NCI-H1092 (cell line): Measurements from ENCODE around the gene EFNA5.

Experiments
- DNase-seq: peaks from one replicate; lab custom pipeline; 2025; lab: John Stamatoyannopoulos, UW

EFNA5 gene

DNA sequence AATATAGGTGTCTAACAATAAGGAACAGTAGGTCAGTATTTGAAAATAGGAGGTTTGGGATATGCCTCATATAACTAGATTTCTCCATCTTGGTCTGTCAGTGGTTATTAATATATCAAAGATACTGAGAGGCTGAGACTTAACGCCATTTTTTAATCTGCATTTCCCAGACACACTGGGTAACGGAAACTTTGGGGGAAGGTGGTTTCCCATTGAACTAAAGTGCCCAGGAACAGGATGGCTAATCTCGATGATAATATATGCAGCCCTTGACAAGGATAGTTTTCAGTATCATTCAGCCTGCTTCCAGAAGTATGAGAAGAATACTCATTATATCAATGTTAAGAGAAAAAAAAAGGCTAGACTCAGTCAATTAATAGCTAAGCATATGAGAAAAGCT, 30.7 kb downstream of the EFNA5 start:
- DNase-seq, result no peak

DNA sequence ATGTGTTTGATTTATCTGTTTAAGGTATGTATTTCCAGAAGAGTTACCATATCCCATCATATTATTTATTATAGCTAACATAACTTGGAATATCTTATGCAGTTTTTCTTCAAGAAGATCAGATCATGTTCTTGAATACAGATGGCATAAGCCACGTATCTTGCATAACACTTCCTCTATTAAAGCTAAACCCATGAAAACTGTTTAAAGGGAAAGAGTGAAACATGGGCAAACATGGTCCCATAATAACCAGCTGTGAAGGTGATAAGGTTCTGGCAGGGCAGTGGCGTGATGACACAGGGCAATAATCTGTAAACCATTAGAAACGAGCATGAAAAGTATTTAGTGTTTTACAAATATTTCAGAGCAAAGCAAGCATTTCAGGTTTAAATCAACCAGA, 34.2 kb downstream of the EFNA5 start:
- DNase-seq, result no peak

DNA sequence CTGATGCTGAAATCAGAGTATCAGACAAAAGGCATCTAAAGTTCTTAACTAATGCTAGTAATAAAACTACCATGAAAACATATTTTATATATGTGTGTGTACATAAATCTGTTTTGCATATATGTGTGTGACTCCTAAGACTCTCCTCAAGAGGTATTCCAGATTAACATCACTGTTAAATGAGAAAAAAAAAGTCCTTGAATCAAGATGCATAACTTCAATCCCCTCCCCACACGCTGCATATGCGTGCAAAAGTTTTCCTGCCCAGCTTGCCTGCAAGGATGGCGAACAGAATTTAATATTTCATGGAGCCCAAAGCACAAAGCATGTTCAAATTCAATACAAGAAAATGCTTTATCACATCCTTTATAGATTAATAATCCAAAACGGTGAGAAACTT, 34.7 kb downstream of the EFNA5 start:
- no peak for DNase-seq

DNA sequence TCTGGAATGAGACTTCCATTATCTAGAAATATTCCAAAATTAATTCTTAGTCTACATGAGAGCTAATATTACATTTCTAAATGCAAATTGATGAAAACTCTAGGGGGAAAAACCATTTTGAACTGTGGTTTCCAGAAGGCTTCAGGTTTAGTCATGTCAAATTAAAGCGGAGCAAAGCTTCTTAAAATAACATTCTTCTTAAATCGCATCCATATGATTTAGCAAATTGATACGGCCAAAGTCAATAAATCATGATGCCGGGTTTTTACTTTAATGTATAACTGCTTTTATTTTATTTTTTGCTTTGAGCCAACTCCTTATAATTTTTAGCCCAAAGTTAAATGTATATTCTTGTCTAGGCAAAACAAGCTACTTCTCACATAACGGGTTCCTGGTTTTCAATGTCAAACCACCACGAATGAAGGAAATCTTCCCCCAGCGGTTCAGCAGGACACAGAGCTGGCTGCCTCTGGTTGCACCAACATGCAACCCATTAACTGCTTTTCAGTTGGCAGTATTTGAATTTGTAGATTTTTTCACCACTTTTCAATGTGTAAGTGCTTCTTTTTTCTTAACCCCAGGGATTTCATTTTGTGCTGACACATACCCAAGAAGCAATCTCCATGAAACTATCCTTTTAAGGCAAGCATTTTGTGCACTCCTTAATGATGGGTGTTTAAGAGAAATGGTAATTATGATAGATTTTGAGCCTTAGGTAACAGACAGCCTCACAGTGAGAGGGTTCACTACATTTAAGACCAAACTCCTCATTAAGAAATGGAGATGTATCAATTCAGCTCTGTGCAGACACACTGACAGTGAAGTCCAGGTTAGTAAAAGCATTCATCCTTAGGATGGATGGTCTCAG, 35.5 kb downstream of the EFNA5 start:
- DNase-seq, result no peak

DNA sequence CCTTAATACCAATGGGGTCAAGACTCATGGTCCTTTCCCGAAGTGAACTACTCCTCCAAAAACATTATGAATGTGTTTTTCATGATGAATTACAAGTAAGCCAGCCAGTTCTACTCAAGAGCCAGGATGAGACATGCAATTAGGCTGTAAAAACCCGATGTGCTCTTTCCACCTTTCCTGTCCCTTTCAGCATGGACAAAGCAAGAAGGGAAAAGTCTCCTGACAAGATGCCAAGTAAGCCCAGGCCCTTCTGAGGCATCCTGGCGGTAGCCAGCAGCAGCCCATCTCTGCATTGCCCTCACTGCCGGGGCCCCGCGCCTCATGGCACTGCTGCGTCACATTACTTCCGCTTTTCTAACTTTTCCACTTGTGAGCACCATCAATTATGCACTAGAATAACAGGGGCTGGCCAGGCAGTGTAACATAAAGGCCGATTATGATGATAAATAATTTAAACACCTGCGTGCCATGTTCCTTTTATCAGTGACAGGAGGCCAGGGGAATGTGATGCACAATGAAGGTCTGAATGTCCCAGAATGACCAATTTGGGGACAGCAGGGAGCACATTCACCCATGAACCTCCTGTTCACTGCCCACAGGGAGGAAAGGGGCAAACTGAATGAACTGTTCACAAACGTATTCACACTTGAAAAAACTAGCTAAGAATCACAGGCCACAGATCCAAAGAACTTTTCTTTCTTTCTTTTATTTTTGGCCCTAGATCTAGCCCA, 37.4 kb downstream of the EFNA5 start:
- no peak for DNase-seq

DNA sequence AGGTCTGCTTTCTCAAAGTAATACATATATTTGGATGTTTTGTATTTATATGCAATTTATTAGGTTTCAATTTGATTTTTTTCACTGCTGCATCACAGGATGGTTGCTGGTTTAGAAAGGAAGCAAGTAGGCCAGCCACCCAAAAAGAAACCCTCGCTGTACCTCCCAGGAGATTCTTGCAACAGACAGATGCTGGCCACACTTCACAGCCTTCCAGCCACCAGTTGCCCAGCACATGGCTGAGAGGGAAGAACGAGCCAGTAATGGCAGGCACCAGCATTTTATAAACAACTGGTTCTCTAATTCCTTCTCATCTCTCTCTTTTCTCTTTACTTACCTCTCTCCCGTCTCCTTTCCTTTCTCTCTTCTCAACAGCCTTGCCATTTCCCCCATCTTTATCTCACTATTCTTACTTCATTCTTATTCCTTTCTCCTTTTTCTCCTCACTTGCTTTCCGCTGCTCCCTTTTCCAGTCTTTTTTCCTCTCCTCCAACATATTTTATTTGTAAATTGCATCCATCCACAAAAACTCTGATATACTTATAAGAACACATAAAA, 38.9 kb downstream of the EFNA5 start:
- no peak for DNase-seq

DNA sequence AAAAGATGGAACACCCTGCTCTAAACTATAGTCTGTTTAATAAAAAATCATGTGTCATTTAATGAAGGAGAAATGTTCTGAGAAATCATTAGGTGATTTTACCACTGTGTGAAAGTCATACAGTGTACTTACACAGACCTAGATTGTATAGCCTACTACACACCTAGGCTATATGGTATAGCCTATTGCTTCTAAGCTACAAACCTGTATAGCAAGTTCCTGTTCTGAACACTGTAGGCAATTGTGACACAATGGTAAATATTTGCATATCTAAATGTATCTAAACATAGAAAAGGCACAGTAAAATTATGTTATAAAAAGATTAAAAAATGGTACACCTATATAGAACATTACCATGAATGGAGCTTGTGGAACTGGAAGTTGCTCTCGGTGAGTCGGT, 40.6 kb downstream of the EFNA5 start:
- no peak for DNase-seq

DNA sequence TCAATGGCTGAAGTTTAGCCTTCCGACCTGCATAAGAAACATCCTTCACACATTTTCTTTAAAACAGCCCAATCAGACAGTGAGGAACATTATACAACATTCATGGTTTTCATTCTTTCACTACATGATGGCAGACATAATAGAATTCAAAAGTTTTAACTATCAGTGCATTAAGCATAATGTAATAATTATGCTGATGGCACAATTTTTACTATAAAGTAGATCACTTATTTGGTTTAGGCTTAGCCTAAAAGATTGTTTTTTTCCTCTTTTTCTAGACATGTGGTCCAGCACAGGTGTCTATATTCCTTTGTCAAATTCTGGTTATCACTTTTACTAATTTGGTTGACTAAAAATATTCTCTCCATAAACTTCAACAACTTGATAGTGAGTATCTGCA, 46.5 kb downstream of the EFNA5 start:
- DNase-seq, result no peak

DNA sequence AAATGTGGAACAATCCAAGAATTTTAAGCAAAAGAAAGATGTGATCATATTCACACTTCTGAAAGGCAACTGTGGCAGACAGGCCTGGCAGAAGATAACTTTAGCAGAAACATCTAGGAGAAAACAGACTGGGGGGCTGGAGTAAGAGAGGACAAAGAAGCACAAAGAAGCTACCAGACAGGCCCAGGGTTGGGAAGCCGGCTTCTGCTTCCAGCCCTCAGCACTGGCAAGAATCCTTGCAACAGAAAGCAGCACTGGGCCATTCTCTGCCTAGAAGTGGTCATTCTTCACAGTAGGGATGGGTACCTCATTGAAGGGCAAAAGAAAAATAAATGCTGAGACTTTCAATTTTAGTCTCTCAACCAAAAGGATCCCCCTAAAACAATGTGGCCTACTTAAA, 49.6 kb downstream of the EFNA5 start:
- DNase-seq, result no peak

DNA sequence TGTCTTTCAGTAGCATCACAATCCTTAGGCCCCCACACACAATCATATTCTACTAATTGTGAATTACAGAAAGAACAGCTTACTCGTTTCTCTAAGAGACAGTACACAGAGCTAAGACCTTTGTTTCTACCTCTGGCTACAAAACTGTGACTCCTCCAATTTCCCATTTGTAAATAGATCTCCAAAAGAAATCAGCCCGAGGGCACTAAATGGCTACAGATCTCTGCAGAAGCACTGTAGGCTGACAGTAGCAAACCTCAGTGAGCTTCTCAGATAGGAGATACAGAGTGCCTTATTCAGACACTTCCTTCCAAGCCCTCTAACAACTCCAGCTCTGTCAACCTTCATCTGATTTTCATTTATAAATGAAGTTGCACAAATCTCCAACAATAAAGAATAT, 51.0 kb downstream of the EFNA5 start:
- DNase-seq, result no peak

DNA sequence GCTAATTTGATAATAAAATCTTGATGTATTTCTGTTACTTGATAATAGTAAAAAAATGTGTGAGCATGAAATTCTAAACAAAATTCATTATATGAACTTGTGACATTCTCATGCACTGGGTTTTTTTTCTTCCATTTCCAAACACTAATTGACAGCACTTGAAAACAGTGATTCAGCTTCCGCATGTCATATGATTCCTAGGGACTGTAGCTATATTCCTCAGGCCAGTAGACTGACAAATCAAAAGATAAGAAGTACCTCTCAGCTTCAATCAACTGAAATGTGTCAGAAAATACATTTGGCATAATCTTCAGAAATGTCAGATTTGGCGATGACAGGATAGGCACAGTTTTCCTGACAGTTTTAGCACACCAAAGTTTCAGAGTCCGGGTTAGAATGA, 52.5 kb downstream of the EFNA5 start:
- DNase-seq, result no peak

DNA sequence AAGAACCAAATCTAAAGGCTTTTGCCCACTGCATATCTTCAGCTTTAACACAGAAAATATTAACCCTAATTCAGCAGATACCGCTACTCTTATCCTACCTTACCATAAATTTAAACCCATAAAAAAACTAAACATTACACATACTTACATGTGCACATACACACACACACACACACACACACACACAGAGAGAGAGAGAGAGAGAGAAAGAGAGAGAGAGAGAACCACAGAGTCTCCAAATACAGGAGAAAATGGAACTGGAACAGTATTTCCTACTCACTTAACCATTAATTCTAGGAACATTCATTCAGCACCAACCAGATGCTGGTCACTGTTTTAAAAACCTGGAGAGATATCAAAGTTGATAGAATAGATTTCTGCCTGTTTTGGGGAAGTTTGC, 53.7 kb downstream of the EFNA5 start:
- no peak for DNase-seq

DNA sequence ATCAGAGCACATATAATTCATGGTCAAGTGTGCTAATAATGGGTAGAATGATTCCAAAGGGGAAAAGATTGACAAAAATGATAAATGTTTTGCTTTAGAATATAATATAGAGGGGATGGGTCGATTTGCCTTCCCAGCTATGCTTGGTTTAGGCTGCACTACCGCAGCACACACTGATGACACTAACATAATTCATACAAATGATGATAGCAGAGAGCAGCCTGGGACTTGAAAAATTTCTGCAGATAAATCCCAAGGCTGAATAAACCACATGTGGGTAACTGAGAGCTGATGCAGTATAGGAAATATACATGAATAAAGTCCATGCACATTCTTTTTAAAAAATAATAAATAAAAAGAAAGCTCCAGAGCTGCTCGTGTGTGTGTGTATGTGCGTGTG, 54.5 kb downstream of the EFNA5 start:
- DNase-seq, result no peak

DNA sequence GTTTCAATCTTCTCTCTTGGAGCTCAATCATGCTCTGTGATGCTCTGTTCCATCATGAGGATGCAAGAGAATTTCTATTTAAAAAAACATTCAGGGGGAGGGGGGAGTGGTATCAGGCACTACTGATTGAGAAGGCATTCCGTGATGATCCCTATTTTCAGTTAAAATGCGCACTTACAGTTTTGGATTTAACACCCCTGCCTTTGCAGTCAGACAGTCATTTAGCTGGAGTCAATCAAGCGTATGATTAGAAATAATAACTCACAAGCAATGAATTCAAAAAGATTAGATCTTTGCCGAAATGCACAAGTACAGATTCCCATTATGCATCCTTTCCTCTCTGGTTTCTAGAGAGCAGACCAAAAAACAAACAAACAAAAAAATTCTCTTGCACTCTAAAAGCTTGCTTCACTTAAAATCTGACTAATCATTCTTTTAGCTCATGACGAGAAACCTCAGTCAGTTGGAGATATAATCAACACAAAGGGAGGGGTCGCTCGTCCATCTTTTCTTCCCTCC, 55.4 kb downstream of the EFNA5 start:
- DNase-seq, result no peak

DNA sequence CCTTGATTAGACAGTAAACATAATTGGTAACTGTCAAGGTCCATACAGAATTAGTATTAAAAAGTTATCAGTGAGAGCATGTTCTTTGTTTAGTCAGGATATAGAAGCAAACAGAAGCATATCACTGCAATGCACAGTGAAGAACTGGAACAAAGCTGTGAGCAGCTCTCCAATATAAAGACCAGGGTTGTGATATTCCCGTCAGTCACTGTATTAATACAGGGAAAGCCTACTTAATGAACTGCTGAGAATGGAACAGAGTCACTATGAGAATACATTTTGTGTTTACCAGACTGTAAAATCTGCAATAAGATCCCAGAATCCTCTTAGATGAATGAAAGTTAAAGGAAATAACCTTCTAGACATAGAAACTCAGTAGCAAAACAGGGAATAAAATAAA, 58.2 kb downstream of the EFNA5 start:
- no peak for DNase-seq

DNA sequence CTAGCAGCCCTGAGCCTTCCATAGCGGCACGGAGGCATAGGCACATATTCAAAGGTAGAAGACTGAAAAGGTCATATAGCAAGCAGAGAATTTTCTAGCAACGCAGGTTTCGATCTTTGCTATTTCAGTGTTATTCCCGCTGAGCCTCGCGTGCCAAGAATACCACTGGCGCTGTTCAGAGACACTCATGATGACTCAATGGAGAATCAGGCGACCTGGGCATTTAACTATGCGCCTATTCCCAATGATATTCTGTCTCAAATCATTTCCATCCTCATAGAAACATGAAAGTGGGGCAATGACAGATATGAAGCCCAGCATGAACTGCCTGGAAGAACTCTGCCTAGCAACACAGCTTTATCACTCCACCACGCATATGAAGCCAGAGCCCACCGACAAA, 59.9 kb downstream of the EFNA5 start:
- DNase-seq, result no peak

DNA sequence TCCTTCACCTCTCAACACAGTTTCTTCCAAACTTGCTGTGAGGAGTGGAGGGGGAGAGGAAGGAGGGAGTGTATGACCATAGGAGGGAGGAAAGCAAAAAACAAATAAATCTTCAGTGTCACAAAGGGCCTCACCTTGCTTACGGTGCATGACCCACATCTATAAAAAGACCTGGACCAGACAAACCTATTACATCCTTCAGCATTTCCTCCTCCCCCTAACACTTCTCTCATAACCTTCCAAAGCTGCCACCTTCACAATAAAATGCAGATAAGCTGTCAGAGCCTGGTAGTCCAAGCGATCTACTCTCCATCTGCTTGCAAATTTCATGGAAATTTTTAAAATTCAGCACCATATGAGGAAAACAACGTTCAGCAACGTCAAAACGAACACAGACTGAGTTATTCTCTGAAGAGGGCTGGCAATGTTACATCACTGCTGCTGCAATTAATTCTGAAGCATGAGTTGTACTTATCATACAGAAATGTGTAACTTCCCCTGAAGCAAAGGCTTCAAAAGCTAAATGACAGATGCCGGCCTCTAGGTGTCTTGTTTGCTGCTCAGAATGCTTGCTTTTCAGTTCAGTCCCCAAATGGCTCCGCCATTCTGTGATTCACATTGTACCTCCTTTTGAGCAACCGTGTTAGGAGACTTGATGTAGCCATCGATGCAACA, 62.9 kb downstream of the EFNA5 start:
- DNase-seq, result no peak

DNA sequence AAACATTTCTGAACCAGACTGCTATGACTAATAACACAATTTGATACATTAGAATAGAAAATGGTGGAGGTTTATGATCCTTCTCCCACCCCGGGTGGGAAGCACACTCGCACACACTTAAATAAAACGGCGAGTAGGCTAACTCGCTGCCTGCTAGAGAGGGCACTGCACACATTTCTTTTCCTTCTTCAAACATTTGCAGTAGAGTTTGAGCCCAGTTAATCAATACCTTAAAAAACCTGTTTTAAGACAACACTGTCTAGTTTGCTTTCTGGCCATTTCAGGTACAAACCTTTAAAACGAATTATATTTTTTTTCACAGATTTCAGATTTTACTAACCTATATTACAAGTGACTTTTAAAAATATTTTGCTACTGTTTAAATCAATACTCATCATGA, 63.5 kb downstream of the EFNA5 start:
- no peak for DNase-seq

DNA sequence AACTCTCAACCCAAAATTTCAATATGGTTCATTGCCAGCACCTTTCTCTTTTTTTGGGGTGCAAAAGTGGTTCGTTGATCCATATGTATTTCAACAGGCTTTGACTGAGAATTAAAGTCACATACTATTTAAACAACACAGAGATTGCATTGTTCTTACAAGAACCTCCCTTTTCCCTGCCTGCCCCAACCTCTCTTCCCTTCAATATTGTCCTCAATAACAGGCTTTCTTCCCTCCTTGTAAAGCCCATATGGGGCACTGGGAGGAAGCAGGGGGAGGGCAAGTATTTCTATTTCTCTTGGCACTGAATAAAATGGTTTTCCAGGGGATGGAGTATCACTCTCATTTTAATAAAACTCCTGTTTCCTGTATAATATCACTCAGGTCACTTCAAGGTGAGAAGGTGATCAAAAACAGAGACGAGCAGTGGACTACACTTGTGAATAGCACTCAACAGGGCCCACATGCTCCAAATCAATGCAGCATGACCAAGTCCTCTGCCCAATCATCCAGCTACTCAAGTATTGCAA, 65.1 kb downstream of the EFNA5 start:
- DNase-seq, result no peak

DNA sequence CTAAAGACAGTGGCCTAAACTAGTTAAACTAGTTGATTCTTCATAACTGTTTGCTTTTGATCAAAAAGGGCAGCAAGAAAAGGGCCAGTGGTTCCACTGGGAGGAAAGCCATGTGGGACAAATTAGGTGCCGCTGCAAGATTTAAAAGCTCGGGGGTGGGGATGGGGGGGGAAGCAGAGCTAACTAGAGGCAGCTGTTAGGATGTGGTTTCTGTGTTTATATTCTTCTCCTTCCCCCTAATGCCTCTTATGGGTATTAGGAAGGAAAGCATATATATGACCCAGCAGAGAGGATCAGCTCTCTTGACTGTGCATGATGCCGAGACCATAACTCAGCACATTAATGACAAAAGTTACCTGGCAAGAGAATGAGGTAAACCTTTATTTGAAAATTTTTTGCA, 65.7 kb downstream of the EFNA5 start:
- no peak for DNase-seq

DNA sequence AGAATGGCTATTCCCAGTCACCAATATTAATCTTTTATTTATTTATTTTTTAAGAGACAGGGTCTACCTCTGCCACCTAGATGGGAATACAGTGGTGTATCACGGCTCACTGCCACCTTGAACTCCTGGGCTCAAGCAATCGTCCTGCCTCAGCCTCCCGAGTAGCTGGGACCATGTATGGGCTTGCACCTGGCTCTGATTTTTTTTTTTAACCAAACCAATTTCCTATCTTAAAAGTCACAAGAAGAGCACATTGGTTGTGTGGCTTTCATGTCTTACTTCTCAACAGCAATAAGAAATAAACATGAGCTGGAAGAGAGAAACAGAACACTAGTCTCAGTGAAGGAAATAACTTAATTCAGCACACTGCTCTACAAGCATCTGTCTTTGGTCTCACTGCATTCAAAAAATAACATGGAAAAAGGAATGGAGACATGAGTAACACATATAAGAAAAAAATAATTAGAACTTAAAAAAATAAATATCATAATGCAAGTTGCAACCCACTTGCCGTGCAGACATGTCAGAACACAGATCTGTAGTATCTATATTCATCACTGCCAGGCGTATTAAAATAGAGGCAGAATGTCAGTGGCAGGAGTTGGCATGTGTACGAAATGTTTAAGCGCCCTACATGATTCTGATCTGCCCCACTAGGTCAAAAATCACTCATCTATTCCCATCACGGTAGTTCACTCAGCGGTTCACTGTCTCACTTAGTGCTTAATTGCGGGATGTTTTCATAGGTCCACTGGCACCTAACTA, 66.4 kb downstream of the EFNA5 start:
- no peak for DNase-seq

DNA sequence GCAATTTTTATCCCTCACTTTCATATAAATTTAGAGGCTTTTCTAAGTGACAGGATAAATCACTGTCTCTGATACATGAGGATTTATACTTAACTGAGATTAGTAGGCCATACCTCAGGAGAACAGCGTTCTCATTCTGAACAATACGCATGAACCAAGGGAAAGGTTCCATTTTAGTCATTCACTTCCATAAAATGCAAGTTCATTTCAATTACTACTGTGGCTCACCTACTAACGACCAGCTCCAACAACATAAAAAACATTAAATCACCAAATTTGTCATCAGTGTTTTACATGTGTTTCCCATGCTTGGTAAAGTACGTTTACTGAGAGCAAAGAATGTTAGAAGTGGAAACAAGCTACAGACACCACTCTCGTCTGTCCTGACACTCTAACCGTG, 67.4 kb downstream of the EFNA5 start:
- no peak for DNase-seq
